BLaER1 treated with 17β-estradiol and CSF1 and Interleukin-3, amounts not matched to agents 10 nM and 100 nM (cell line): ENCODE measurements around the gene CAV1.
"Not testable (repeated sequence)": the region's sequence is repeated elsewhere in the genome, so short reads cannot be mapped to it uniquely, and the experiment has no call there.

ENCODE experiments used
- H3K27ac ChIP-seq, 11 experiments: shearing (Covaris generic); formaldehyde crosslinking; 2 replicates each; pipeline ENCODE4 v1.8.1; 2022
- H3K27me3 ChIP-seq, 11 experiments: shearing (Covaris generic); formaldehyde crosslinking; 2 replicates each; pipeline ENCODE4 v1.8.1; 2022
- H3K36me3 ChIP-seq, 11 experiments: shearing (Covaris generic); formaldehyde crosslinking; 2 replicates each; pipeline ENCODE4 v1.8.1; 2022
- H3K4me1 ChIP-seq, 10 experiments: shearing (Covaris generic); formaldehyde crosslinking; 2 replicates each; pipeline ENCODE4 v1.8.1; 2022
- H3K4me2 ChIP-seq, 11 experiments: shearing (Covaris generic); formaldehyde crosslinking; 2 replicates each; pipeline ENCODE4 v1.8.1; 2022
- H3K4me3 ChIP-seq, 10 experiments: shearing (Covaris generic); formaldehyde crosslinking; 2 replicates each; pipeline ENCODE4 v1.8.1; 2022
- H3K9ac ChIP-seq, 11 experiments: shearing (Covaris generic); formaldehyde crosslinking; 2 replicates each; pipeline ENCODE4 v1.8.1; 2022
- H3K9me3 ChIP-seq, 11 experiments: shearing (Covaris generic); formaldehyde crosslinking; replicated peaks in 1 of 11; 2 replicates each; pipeline ENCODE4 v1.8.1; 2022
- H4K20me1 ChIP-seq, 11 experiments: shearing (Covaris generic); formaldehyde crosslinking; 2 replicates each; pipeline ENCODE4 v1.8.1; 2022
- Cebpa-rat ChIP-seq, 11 experiments: shearing (Covaris generic); IDR thresholded peaks; 2 replicates each; pipeline ENCODE4 v1.8.1; 2022

The CAV1 gene

GRCh38 chr7:116524609-116525297 is at the start of gene CAV1:
TSS of gene CAV1 (plus strand) at chr7:116525036. CDS start at chr7:116525063, 27 bp downstream.
- peaks cover 13 to 26% (median 21%) of the 10 kb centered on the region in 10 experiments; a peak in 19 of 20 replicates for H3K4me1 ChIP-seq

GRCh38 chr7:116477625-116478024 is 47.2 kb upstream of the CAV1 start:
- Histone ChIP-seq H3K4me1 (no peaks in the 10 kb centered on the region), H3K9me3 (peaks cover 0 to 9% (median 0%) of the 10 kb centered on the region in 11 experiments; a peak in 3 of 22 replicates), H3K4me3 (no peak overlapping the region), H3K27ac (no peak overlapping the region), H3K4me2 (no peak overlapping the region), H3K9ac (no peak overlapping the region), H3K36me3 (no peaks in the 10 kb centered on the region), H3K27me3 (no peaks in the 10 kb centered on the region), H4K20me1 (no peaks in the 10 kb centered on the region)
- TF ChIP-seq Cebpa-rat (IDR thresholded peaks at IDR 0.05) = no peak

More at GRCh38 chr7:116524609-116525297, at the start of gene CAV1:
- Histone ChIP-seq H3K27ac (no peak within 1 kb of the TSS), H3K9me3 (no peaks in the 10 kb centered on the region; a peak in 1 of 22 replicates), H3K4me2 (peak within 1 kb of the TSS; percentile 87 to 98 (median 97)), H3K4me3 (peak within 1 kb of the TSS; percentile 54 to 76 (median 64)), H3K9ac (peak within 1 kb of the TSS in 10 of 11 experiments; percentile 35 to 68 (median 56); a peak in 16 of 22 replicates), H3K36me3 (no peaks in the 10 kb centered on the region), H3K27me3 (peaks cover 46 to 66% (median 58%) of the 10 kb centered on the region in 11 experiments), H4K20me1 (peaks cover 0 to 13% (median 0%) of the 10 kb centered on the region in 11 experiments; a peak in 6 of 22 replicates)
- no peak for TF ChIP-seq Cebpa-rat (IDR thresholded peaks at IDR 0.05)

- Histone ChIP-seq H3K27me3 (no peaks in the 10 kb centered on the region), H3K27ac (no peak overlapping the region), H3K4me1 (no peaks in the 10 kb centered on the region), H3K4me2 (no peak overlapping the region), H3K9me3 (peaks cover 0 to 9% (median 0%) of the 10 kb centered on the region in 11 experiments; a peak in 3 of 22 replicates), H3K9ac (no peak overlapping the region), H3K4me3 (no peak overlapping the region), H3K36me3 (no peaks in the 10 kb centered on the region), H4K20me1 (no peaks in the 10 kb centered on the region)
- TF ChIP-seq Cebpa-rat (IDR thresholded peaks at IDR 0.05) = no peak
These were observed 46.0 kb upstream of the CAV1 start for GRCh38 chr7:116478834-116479233.

GRCh38 chr7:116483271-116483942 is 41.4 kb upstream of the CAV1 start:
- no peaks in the 10 kb centered on the region for H3K36me3 ChIP-seq
- no peak overlapping the region for H3K4me2 ChIP-seq
- no peak overlapping the region for H3K4me3 ChIP-seq
- no peak overlapping the region for H3K9ac ChIP-seq
- TF ChIP-seq Cebpa-rat (IDR thresholded peaks at IDR 0.05) = no peak
- no peak overlapping the region for H3K27ac ChIP-seq
- H3K27me3 ChIP-seq = no peaks in the 10 kb centered on the region
- no peaks in the 10 kb centered on the region for H3K9me3 ChIP-seq
- H4K20me1 ChIP-seq = no peaks in the 10 kb centered on the region
- H3K4me1 ChIP-seq = no peaks in the 10 kb centered on the region

- H3K9ac ChIP-seq, H3K27me3 ChIP-seq, H3K4me1 ChIP-seq, H3K4me3 ChIP-seq, H3K27ac ChIP-seq, H3K36me3 ChIP-seq, H4K20me1 ChIP-seq, H3K9me3 ChIP-seq, H3K4me2 ChIP-seq: not testable (repeated sequence)
These were observed 40.4 kb upstream of the CAV1 start for GRCh38 chr7:116484389-116484788.

- H3K36me3 ChIP-seq = no peaks in the 10 kb centered on the region
- H3K4me3 ChIP-seq = no peak overlapping the region
- no peak overlapping the region for H3K4me2 ChIP-seq
- no peaks in the 10 kb centered on the region for H3K27me3 ChIP-seq
- H3K4me1 ChIP-seq = no peaks in the 10 kb centered on the region
- H4K20me1 ChIP-seq = no peaks in the 10 kb centered on the region
- H3K9me3 ChIP-seq = no peaks in the 10 kb centered on the region
- H3K9ac ChIP-seq = no peak overlapping the region
- TF ChIP-seq Cebpa-rat (IDR thresholded peaks at IDR 0.05) = no peak
- H3K27ac ChIP-seq = no peak overlapping the region
These were observed 36.8 kb upstream of the CAV1 start for GRCh38 chr7:116487907-116488521.

GRCh38 chr7:116490351-116490750 is 34.5 kb upstream of the CAV1 start:
- H3K4me2 ChIP-seq = no peak overlapping the region
- no peak overlapping the region for H3K9ac ChIP-seq
- H4K20me1 ChIP-seq = no peaks in the 10 kb centered on the region
- H3K4me1 ChIP-seq = no peaks in the 10 kb centered on the region
- H3K4me3 ChIP-seq = no peak overlapping the region
- TF ChIP-seq Cebpa-rat (IDR thresholded peaks at IDR 0.05) = no peak
- no peaks in the 10 kb centered on the region for H3K9me3 ChIP-seq
- H3K27ac ChIP-seq = no peak overlapping the region
- no peaks in the 10 kb centered on the region for H3K27me3 ChIP-seq
- no peaks in the 10 kb centered on the region for H3K36me3 ChIP-seq

- no peak overlapping the region for H3K4me2 ChIP-seq
- H3K4me3 ChIP-seq = no peak overlapping the region
- no peaks in the 10 kb centered on the region for H3K27me3 ChIP-seq
- no peak for TF ChIP-seq Cebpa-rat (IDR thresholded peaks at IDR 0.05)
- H3K9me3 ChIP-seq = no peaks in the 10 kb centered on the region
- H3K36me3 ChIP-seq = no peaks in the 10 kb centered on the region
- no peak overlapping the region for H3K9ac ChIP-seq
- H3K4me1 ChIP-seq = no peaks in the 10 kb centered on the region
- no peaks in the 10 kb centered on the region for H4K20me1 ChIP-seq
- H3K27ac ChIP-seq = no peak overlapping the region
These were observed 32.8 kb upstream of the CAV1 start for GRCh38 chr7:116491887-116492653.

- H3K9me3 ChIP-seq = no peaks in the 10 kb centered on the region
- no peak overlapping the region for H3K9ac ChIP-seq
- H3K36me3 ChIP-seq = no peaks in the 10 kb centered on the region
- no peaks in the 10 kb centered on the region for H4K20me1 ChIP-seq
- H3K27ac ChIP-seq = no peak overlapping the region
- no peak overlapping the region for H3K4me2 ChIP-seq
- no peak for TF ChIP-seq Cebpa-rat (IDR thresholded peaks at IDR 0.05)
- no peak overlapping the region for H3K4me3 ChIP-seq
- H3K27me3 ChIP-seq = no peaks in the 10 kb centered on the region
- no peaks in the 10 kb centered on the region for H3K4me1 ChIP-seq
These were observed 32.2 kb upstream of the CAV1 start for GRCh38 chr7:116492654-116493109.
